HUES6 (cell line): ENCODE measurements around the gene CEMIP.

Source experiments
- H3K27ac ChIP-seq: 2 replicates; pipeline ENCODE4 v1.7.0; 2013; ENCODE audit warnings: low read depth, mild to moderate bottlenecking, low read length, inconsistent platforms
- H3K27me3 ChIP-seq: 2 replicates; pipeline ENCODE4 v1.6.1; 2013; ENCODE audit warnings: low read length; ENCODE audit not compliant: control insufficient read depth, insufficient read depth
- H3K36me3 ChIP-seq: 2 replicates; pipeline ENCODE4 v1.6.1; 2013; ENCODE audit warnings: low read length; ENCODE audit not compliant: control insufficient read depth, insufficient read depth
- H3K4me1 ChIP-seq: 2 replicates; pipeline ENCODE4 v1.6.1; 2013; ENCODE audit warnings: low read length; ENCODE audit not compliant: control insufficient read depth, insufficient read depth
- H3K4me3 ChIP-seq: 2 replicates; pipeline ENCODE4 v1.5.1; 2013; ENCODE audit warnings: low read depth, low read length
- H3K9ac ChIP-seq: one replicate; pipeline ENCODE4 v1.6.1; 2013; ENCODE audit warnings: mild to moderate bottlenecking, low read length
- H3K9me3 ChIP-seq: 2 replicates; pipeline ENCODE4 v1.6.1; 2013; ENCODE audit warnings: low read depth, low read length; ENCODE audit not compliant: control insufficient read depth, insufficient read depth

CEMIP gene

DNA sequence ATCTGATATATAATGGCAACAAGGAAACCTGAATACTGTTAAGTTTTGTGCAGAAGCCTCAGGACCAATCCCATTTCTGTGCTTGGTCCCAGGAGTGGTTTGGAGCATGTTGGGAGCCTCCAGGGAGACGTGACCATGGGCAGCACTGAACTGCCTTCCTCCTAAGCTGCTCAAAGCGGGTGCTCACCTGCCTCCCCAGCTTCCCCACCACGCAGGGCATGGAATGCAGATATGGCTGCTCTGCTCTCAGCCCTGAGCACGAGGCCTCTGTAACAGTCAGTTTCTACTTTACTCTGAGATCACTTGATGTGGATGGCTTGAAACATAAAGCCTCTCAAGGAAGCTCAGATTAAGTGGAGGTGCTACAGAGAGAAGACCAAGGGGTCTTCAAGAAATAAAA lies 161.2 kb downstream of the CEMIP start:
- Histone ChIP-seq H3K27me3 (no peaks in the 10 kb centered on the region), H3K27ac (no peak overlapping the region), H3K4me1 (peaks cover 1% of the 10 kb centered on the region; the same call in 1 of the 2 replicates), H3K9ac (no peak overlapping the region), H3K9me3 (no peaks in the 10 kb centered on the region), H3K36me3 (0 out of 2 replicates have a peak, but pooled peaks cover 9% of the 10 kb centered on the region), H3K4me3 (no peak overlapping the region)

DNA sequence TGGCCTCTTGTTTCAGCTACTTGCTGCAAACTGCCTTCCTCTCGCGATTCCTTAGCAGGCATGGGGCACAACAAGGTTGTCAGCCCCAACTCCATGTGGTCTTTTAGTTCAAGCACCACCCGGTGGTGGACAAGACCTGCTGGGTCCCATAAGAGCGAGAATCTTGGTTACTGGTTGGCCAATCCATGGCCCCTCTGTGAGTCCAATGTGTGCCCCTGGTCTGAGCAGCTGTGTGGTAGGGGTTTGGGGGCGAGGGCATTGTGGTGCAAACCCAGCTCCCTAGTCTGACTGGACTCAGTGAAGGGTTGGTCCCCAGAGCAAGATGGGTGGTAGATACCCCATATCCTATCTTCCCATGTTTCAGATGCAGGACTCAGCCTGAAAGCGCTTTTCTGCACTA lies 161.7 kb downstream of the CEMIP start:
- Histone ChIP-seq H3K27me3 (no peaks in the 10 kb centered on the region), H3K4me3 (no peak overlapping the region), H3K36me3 (0 out of 2 replicates have a peak, but pooled peaks cover 9% of the 10 kb centered on the region)

DNA sequence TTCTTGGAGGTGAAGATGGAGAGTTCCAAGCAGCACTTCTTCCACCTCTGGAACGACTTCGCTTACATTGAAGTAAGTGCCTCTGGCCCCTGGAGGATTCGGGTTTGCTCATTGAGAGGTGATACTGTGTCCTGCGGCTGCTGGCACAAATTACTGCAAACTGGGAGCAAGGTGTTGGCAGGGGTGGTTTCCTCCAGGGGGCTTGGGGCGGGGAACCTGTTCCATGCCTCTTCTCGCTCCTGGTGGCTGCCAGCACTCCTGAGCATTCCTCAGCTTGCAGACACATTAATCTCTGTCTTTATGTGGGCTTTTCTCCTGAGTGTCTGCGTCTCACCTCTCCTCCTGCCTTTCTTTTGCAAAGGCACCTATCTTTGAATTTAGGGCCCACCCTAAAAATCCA lies 163.1 kb downstream of the CEMIP start:
- Histone ChIP-seq H3K4me3 (no peak overlapping the region), H3K27ac (no peak overlapping the region), H3K9ac (no peak overlapping the region), H3K27me3 (no peaks in the 10 kb centered on the region), H3K36me3 (peaks cover 24% of the 10 kb centered on the region; the same call in 1 of the 2 replicates), H3K4me1 (no peaks in the 10 kb centered on the region), H3K9me3 (no peaks in the 10 kb centered on the region)

More for the DNA sequence above, 161.7 kb downstream of the CEMIP start:
- H3K9me3 ChIP-seq, result no peaks in the 10 kb centered on the region
- H3K9ac ChIP-seq, result no peak overlapping the region
- no peaks in the 10 kb centered on the region for H3K4me1 ChIP-seq
- no peak overlapping the region for H3K27ac ChIP-seq

DNA sequence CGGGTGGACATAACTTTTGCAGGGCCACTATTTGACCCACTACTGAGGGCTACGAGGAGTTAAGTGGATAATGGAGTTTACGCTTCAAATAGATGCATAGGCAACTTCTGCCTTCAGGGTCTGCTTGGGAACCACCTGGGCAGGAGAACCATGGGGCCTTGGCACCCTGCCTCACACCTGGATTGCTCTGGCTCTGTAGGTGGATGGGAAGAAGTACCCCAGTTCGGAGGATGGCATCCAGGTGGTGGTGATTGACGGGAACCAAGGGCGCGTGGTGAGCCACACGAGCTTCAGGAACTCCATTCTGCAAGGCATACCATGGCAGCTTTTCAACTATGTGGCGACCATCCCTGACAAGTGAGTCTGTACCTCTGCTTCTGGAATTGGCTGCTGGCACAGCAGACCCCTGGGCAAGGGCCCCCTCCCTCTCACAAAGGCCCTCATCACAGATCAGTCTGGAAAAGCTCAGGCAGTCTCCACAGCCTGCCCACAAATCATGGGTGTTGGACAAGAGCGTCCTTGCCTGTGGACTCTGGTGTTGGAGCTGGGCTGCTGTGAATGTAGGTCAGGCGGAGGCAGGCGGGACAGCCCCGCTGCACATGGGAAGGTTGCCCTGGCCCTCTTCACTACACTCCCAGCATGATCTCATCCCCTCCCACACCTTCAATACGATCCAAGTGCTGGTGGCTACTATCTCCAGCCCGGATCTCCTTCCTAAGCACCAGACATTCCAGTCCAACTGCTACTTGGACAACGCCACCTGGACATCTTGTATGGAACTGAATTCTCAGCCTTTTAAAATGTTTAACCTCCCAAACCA lies 163.8 kb downstream of the CEMIP start:
- H3K36me3 ChIP-seq, result peaks cover 30% of the 10 kb centered on the region
- H3K27ac ChIP-seq, result no peak overlapping the region
- H3K4me3 ChIP-seq, result no peak overlapping the region
- no peaks in the 10 kb centered on the region for H3K4me1 ChIP-seq
- H3K9ac ChIP-seq, result no peak overlapping the region
- no peaks in the 10 kb centered on the region for H3K27me3 ChIP-seq
- H3K9me3 ChIP-seq, result no peaks in the 10 kb centered on the region

DNA sequence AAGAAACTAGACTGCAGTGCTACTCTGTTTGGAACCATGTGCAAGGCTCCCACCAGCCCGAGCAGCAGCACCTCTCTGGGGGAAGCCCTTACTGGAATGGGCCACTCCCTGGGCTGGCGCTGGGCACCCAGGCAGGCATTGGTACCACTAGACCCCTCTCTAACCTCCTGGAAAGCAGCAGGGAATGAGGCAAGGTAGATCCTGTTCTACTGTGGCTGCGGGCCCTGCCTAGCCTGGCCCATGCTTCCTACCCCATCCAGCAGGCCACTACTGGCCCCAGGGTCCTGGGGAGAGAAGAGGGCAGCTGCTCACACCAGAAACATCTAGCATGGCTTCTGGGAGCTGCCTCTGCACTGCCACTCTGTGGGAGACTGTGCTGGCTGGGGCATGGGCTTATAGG lies 165.6 kb downstream of the CEMIP start:
- Histone ChIP-seq H3K9ac (no peak overlapping the region), H3K36me3 (peaks cover 45% of the 10 kb centered on the region), H3K27ac (no peak overlapping the region), H3K4me1 (no peaks in the 10 kb centered on the region), H3K27me3 (no peaks in the 10 kb centered on the region), H3K4me3 (no peak overlapping the region), H3K9me3 (no peaks in the 10 kb centered on the region)

DNA sequence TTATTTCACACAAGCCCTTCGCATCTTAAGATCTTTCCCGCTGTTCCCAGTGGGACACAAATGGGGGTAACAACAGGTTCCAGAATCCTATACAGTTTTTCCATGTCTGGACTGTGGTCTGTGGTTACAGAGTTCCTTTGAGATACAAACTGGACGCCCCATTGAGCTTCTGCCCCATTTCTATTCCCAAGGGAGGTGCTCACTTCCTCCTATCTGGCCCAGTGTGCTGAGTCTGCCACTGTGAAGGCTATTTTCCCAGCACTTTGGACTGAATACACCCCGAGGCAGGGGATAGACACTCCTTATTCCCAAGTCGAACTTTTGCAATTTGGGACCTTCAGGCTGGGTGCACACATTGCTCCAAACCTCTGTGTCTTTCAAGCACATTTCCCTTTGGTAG lies 166.4 kb downstream of the CEMIP start:
- Histone ChIP-seq H3K36me3 (peaks cover 49% of the 10 kb centered on the region), H3K9me3 (no peaks in the 10 kb centered on the region), H3K27ac (no peak overlapping the region), H3K27me3 (no peaks in the 10 kb centered on the region), H3K9ac (no peak overlapping the region), H3K4me1 (no peaks in the 10 kb centered on the region), H3K4me3 (no peak overlapping the region)

DNA sequence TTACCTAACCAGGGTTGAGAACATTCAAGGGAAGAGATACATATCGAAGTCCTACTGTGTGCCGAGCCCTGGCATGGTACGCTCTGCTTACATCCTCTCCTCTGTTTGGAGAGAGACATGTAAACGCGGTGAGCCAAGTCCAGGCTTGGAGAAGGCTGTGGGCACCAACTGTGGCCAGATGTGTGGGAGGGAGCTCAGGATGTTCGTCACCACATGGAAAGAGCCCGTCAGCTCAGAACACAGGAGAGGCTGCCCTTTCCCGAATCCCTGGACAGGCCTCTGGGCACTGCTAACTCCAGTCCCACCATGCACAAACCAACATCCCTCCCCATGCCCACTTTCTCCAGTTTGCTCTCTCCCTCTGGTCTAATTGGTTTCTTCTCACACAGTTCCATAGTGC lies 167.4 kb downstream of the CEMIP start:
- no peak overlapping the region for H3K4me3 ChIP-seq
- H3K9ac ChIP-seq, result no peak overlapping the region
- H3K4me1 ChIP-seq, result no peaks in the 10 kb centered on the region
- H3K27ac ChIP-seq, result no peak overlapping the region
- H3K9me3 ChIP-seq, result no peaks in the 10 kb centered on the region
- no peaks in the 10 kb centered on the region for H3K27me3 ChIP-seq
- peaks cover 54% of the 10 kb centered on the region for H3K36me3 ChIP-seq

DNA sequence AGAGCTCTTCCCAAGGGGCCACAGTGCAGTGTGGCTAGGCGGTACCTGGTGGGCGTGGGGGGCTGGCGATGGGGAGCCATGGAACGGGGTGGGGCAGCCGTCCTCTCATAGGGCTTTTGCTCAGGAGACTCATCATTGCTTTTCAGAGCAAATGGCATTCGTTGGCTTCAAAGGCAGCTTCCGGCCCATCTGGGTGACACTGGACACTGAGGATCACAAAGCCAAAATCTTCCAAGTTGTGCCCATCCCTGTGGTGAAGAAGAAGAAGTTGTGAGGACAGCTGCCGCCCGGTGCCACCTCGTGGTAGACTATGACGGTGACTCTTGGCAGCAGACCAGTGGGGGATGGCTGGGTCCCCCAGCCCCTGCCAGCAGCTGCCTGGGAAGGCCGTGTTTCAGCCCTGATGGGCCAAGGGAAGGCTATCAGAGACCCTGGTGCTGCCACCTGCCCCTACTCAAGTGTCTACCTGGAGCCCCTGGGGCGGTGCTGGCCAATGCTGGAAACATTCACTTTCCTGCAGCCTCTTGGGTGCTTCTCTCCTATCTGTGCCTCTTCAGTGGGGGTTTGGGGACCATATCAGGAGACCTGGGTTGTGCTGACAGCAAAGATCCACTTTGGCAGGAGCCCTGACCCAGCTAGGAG lies 169.6 kb downstream of the CEMIP start:
- peaks cover 54% of the 10 kb centered on the region for H3K36me3 ChIP-seq
- H3K27ac ChIP-seq, result no peak overlapping the region
- no peak overlapping the region for H3K4me3 ChIP-seq
- no peak overlapping the region for H3K9ac ChIP-seq
- no peaks in the 10 kb centered on the region for H3K27me3 ChIP-seq
- peaks cover 9% of the 10 kb centered on the region for H3K4me1 ChIP-seq
- H3K9me3 ChIP-seq, result no peaks in the 10 kb centered on the region

DNA sequence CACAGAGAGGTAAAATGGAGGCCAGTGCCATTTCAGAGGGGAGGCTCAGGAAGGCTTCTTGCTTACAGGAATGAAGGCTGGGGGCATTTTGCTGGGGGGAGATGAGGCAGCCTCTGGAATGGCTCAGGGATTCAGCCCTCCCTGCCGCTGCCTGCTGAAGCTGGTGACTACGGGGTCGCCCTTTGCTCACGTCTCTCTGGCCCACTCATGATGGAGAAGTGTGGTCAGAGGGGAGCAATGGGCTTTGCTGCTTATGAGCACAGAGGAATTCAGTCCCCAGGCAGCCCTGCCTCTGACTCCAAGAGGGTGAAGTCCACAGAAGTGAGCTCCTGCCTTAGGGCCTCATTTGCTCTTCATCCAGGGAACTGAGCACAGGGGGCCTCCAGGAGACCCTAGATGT lies 170.6 kb downstream of the CEMIP start:
- Histone ChIP-seq H3K36me3 (peaks cover 54% of the 10 kb centered on the region), H3K27me3 (no peaks in the 10 kb centered on the region), H3K4me3 (no peak overlapping the region), H3K4me1 (peaks cover 19% of the 10 kb centered on the region), H3K27ac (no peak overlapping the region), H3K9ac (no peak overlapping the region), H3K9me3 (no peaks in the 10 kb centered on the region)

DNA sequence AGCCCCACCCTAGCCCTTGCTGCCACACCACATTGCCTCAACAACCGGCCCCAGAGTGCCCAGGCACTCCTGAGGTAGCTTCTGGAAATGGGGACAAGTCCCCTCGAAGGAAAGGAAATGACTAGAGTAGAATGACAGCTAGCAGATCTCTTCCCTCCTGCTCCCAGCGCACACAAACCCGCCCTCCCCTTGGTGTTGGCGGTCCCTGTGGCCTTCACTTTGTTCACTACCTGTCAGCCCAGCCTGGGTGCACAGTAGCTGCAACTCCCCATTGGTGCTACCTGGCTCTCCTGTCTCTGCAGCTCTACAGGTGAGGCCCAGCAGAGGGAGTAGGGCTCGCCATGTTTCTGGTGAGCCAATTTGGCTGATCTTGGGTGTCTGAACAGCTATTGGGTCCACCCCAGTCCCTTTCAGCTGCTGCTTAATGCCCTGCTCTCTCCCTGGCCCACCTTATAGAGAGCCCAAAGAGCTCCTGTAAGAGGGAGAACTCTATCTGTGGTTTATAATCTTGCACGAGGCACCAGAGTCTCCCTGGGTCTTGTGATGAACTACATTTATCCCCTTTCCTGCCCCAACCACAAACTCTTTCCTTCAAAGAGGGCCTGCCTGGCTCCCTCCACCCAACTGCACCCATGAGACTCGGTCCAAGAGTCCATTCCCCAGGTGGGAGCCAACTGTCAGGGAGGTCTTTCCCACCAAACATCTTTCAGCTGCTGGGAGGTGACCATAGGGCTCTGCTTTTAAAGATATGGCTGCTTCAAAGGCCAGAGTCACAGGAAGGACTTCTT lies 171.3 kb downstream of the CEMIP start:
- H3K4me3 ChIP-seq, result no peak overlapping the region
- no peak overlapping the region for H3K9ac ChIP-seq
- peaks cover 54% of the 10 kb centered on the region for H3K36me3 ChIP-seq
- no peak overlapping the region for H3K27ac ChIP-seq
- no peaks in the 10 kb centered on the region for H3K9me3 ChIP-seq
- peaks cover 23% of the 10 kb centered on the region for H3K4me1 ChIP-seq
- H3K27me3 ChIP-seq, result no peaks in the 10 kb centered on the region

DNA sequence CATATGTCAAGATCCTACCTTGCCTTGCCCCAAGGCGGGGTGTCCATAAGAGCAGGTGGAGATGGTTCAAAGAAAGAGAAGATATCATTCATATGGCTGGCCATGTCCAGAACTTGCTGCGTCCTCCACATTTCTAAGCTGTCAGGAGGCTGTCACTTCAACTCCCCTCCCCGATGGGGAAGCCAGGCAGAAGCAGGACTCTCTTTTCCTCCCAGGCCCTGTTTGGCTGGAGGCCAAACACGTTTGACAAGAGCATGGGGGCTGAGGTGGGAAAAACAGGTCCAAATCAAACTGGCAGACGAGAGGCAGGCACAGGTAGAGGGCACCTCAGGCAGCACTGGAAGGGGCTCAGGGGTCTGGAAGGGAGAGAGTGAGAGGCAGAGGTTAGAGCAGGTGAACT lies 172.8 kb downstream of the CEMIP start:
- no peak overlapping the region for H3K9ac ChIP-seq
- no peak overlapping the region for H3K27ac ChIP-seq
- peaks cover 27% of the 10 kb centered on the region for H3K4me1 ChIP-seq
- H3K27me3 ChIP-seq, result no peaks in the 10 kb centered on the region
- no peak overlapping the region for H3K4me3 ChIP-seq
- no peaks in the 10 kb centered on the region for H3K9me3 ChIP-seq
- peaks cover 43% of the 10 kb centered on the region for H3K36me3 ChIP-seq
